RWPE1 (cell line): ENCODE results near the gene FRMD5.
"Not testable (repeated sequence)": the region's sequence is repeated elsewhere in the genome, so short reads cannot be mapped to it uniquely, and the experiment has no call there.

ENCODE experiments used
- CTCF ChIA-PET: fragments of 350-600 bp; sonication (Branson Sonifier 250); formaldehyde crosslinking; extraction: SDS; loops from one replicate; lab custom pipeline; 2021; lab: Yijun Ruan, JAX
- POLR2A ChIA-PET: fragments of 400-600 bp; formaldehyde crosslinking; extraction: SDS; loops from one replicate; lab custom pipeline; 2020; ENCODE audit warnings: antibody characterized with exemption; ENCODE audit not compliant: low non-redundant PET; lab: Yijun Ruan, JAX
- DNase-seq: peaks from one replicate; pipeline ENCODE4 v3.0.0; 2012; ENCODE audit warnings: low spot score
- H3K27ac ChIP-seq: fragments of 450-650 bp; 2 replicates; pipeline ENCODE4 v1.5.1; 2017
- TF ChIP-seq, protein P1 (sequence below): fragments of 450-650 bp; conservative IDR thresholded peaks from 2 replicates; pipeline ENCODE4 v1.5.1; 2017; ENCODE audit warnings: low read depth, mild to moderate bottlenecking

FRMD5 gene

DNA sequence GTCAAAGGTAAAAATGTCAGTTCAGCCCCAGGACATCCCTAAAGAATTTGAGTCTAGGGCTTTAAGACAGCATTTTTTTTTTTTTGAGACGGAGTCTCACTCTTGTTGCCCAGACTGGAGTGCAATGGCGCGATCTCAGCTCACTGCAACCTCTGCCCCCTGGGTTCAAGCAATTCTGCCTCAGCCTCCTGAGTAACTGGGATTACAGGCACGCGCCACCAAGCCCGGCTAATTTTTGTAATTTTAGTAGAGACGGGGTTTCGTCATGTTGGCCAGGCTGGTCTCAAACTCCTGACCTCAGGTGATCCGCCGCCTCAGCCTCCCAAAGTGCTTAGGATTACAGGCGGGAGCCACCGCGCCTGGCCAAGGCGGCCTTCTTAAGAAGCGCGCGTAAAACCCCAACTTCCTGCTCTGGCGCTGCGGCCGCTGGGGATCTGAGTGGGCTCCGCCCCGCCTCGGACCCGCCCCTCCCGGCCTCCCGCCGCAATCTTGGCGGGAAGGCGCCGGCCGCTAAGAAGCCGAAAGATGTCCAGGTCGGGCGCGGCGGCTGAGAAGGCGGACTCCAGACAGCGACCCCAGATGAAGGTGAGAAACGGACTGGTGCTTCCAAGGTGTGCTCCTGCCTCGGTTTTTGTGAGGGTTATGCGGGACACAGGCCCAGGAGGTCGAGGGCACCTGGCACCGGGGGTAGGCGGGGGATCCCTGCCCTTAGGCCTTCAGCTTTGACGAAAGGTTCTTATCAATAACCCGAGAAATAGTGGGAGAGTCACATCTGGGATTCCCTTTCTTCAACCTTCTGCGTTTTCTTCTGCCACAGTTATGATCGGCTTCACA lies 368.3 kb downstream of the FRMD5 start, which contains the start of gene WDR76:
TSS of gene WDR76 (plus strand) at position 495 of the 834 bp plus-strand sequence. CDS start at position 526, 31 bp downstream.
- ChIA-PET CTCF (no interaction called here), POLR2A (no interaction called here)
- H3K27ac ChIP-seq: peak within 1 kb of the TSS; percentile 87
- peak; percentile 92 for DNase-seq
- TF ChIP-seq, protein P1, sequence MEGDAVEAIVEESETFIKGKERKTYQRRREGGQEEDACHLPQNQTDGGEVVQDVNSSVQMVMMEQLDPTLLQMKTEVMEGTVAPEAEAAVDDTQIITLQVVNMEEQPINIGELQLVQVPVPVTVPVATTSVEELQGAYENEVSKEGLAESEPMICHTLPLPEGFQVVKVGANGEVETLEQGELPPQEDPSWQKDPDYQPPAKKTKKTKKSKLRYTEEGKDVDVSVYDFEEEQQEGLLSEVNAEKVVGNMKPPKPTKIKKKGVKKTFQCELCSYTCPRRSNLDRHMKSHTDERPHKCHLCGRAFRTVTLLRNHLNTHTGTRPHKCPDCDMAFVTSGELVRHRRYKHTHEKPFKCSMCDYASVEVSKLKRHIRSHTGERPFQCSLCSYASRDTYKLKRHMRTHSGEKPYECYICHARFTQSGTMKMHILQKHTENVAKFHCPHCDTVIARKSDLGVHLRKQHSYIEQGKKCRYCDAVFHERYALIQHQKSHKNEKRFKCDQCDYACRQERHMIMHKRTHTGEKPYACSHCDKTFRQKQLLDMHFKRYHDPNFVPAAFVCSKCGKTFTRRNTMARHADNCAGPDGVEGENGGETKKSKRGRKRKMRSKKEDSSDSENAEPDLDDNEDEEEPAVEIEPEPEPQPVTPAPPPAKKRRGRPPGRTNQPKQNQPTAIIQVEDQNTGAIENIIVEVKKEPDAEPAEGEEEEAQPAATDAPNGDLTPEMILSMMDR: no peak

DNA sequence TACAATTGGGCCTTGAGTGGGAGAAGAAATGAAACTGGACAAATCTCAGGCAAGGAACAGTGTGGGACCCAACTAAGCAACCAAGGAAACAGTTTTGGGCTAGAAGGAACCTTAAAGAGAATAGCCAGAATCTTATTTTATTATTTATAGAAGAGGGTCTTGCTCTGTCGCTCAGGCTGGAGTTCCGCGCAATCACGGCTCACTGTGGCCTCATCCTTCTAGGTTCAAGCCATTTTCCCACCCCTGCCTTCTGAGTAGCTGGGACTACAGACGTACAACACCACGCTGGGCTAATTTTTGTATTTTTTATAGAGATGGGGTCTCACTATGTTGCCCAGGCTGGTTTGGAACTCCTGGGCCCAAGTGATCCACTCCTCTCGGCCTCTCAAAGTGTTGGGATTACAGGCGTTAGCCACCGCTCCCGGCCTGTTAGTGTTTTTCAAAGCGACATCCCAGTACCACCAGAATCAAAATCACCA lies 369.0 kb downstream of the FRMD5 start:
- peak overlapping the region; percentile 87 for H3K27ac ChIP-seq
- no peak for DNase-seq
- ChIA-PET CTCF (no interaction called here), POLR2A (no interaction called here)
- TF ChIP-seq, protein P1: no peak

DNA sequence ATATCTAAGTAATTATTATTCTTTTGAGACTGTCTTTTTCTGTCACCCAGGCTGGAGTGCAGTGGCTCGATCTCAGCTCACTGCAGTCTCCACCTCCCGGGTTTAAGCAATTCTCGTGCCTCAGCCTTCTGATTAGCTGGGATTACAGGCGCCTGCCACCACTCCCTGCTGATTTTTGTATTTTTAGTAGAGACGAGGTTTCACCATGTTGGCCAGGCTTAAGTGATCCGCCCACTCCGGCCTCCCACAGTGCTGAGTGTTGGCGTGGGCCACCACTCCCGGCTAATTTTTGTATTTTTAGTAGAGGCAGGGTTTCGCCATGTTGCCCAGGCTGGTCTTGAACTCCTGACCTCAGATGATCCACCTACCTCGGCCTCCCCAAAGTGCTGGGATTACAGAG lies 369.8 kb downstream of the FRMD5 start:
- POLR2A ChIA-PET, DNase-seq, CTCF ChIA-PET: not testable (repeated sequence)
- peak overlapping the region; percentile 93 for H3K27ac ChIP-seq

DNA sequence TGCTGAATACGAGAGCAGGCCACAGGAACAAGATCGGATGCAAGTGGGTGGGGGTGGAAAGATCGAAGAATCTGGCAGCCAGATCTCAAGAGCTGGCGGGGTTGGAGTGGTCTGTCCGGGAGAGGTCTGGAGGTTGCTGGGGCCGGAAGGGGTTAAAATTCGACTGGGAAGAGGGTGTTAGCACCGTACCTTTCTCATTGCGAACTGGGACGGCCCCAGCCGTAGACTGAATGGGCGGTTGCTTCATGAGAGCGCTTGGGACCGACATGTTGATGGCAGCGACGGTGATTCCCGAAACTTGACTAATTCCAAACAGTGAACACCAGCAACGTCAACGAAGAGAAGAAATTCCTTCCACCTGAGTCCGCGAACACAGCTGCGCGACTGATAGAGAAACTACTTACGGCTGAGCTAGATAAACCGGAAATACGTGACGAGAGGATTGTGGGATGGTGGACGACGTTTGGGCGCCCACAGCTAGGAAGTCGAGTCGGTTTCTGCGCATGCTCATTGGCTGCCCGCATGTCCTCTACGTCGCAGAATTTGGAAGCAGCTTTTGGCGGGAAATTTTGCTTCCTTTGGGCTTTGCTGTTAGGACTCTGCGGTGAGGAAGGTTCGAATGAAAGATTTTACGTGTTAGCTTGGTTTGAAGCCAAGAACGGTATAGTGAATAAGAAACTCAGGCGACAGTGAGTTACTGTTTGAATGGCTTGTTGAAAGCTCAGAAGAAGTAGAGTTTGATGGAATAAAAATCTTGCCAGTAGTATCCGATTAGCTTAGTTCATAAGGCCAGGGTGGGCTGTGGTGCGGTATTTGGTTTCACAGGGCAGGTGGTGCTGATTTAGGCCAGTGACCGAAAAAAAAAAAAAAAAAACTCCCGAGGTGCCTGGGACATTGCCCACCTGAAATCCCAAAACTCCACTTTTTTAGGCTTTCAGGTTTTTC lies 370.5 kb downstream of the FRMD5 start, which contains the start of gene MFAP1:
TSS of gene MFAP1 (minus strand) at position 389 of the 945 bp plus-strand sequence. CDS start at position 268, 121 bp downstream.
- CTCF ChIA-PET: no interaction called here

DNA sequence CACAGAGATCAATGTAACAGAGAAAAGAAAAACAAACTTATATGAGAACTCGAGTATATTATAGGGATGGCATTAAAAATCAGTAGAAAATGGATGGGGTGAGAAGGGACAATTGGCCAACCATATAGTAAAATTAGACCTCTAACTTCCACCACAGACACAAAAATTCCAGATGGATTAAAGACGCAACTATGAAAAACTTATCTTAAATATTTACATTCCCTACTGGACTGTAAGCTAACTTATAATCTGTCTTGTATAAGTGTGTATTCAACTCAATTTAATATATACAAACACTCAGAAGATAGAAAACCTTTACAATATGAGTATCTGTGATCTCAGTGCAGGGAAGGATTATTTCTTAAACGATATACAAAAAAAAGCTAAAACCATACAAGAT lies 373.6 kb downstream of the FRMD5 start:
- no peak for DNase-seq
- H3K27ac ChIP-seq: no peak overlapping the region
- ChIA-PET CTCF (interaction anchor here (0.6 kb wide), 1 partner anchor 19 kb away, joined by 4 read pairs; no protein-coding TSS in a partner anchor), POLR2A (no interaction called here)
- TF ChIP-seq, protein P1: no peak

More for the DNA sequence above, 370.5 kb downstream of the FRMD5 start, which contains the start of gene MFAP1:
- TF ChIP-seq, protein P1: no peak
- POLR2A ChIA-PET: interaction anchor here (0.6 kb wide), 1 partner anchor 365 kb away, joined by 4 read pairs; no protein-coding TSS in a partner anchor
- peak; percentile 99 for DNase-seq
- H3K27ac ChIP-seq: peak within 1 kb of the TSS; percentile 93
